Aorta (tissue), 5 donors: ENCODE measurements around the gene FBXO31. TPM values are rescaled to one million over a fixed set of nuclear protein-coding genes. Genes with fewer than 3 reads are reported as not detected.
A peak's percentile ranks its signal among the peaks of the same experiment; 100 is the strongest.

Experiments
- ATAC-seq: fragments of 200-7000 bp; cut with Tn5 transposase; one replicate; pipeline ENCODE4 v1.9.1; 2022; ENCODE audit warnings: moderate library complexity; ENCODE audit not compliant: low FRiP score
- DNase-seq, 2 donors: peaks; one replicate each; pipeline ENCODE4 v3.0.0-alpha.2; 2020
- H3K27ac ChIP-seq, 2 donors: one replicate each; pipeline ENCODE4 v1.5.1; 2013; ENCODE audit warnings: low read length in 2 of 2, mild to moderate bottlenecking in 2 of 2, moderate library complexity in 2 of 2, control low read depth in 1 of 2, inconsistent platforms in 1 of 2, low read depth in 1 of 2
- H3K27me3 ChIP-seq, 2 donors: one replicate each; pipeline ENCODE4 v1.6.1; 2013; ENCODE audit warnings: control low read depth in 1 of 2, low read length in 1 of 2, mild to moderate bottlenecking in 1 of 2, moderate library complexity in 1 of 2; ENCODE audit not compliant: insufficient read depth in 2 of 2, control insufficient read depth in 1 of 2
- H3K36me3 ChIP-seq, 2 donors: one replicate each; pipeline ENCODE4 v1.6.1; 2013; ENCODE audit warnings: control low read depth in 1 of 2, low read length in 1 of 2, mild to moderate bottlenecking in 1 of 2; ENCODE audit not compliant: insufficient read depth in 2 of 2, control insufficient read depth in 1 of 2
- H3K4me1 ChIP-seq, 2 donors: one replicate each; pipeline ENCODE4 v1.6.1; 2013; ENCODE audit warnings: low read length in 2 of 2, control low read depth in 1 of 2, mild to moderate bottlenecking in 1 of 2, moderate library complexity in 1 of 2; ENCODE audit not compliant: insufficient read depth in 2 of 2, control insufficient read depth in 1 of 2
- H3K4me3 ChIP-seq, 2 donors: one replicate each; pipeline ENCODE4 v1.5.1; 2013; ENCODE audit warnings: low read length in 2 of 2, control low read depth in 1 of 2, mild to moderate bottlenecking in 1 of 2
- H3K9me3 ChIP-seq: one replicate; pipeline ENCODE4 v1.6.1; 2013; ENCODE audit warnings: mild to moderate bottlenecking, low read length; ENCODE audit not compliant: control insufficient read depth
- WGBS, 2 donors: extraction: QIAGEN DNeasy Blood & Tissue Kit; methylation state at CpG; one replicate each; pipeline ENCODE4 v1.1.7; 2013; 5-methylcytosine and 5-hydroxymethylcytosine counted together
- intact Hi-C, 2 donors: fragments of 100-400 bp; cut with DNase I; formaldehyde crosslinking; loops; one replicate each; pipeline versions ENCODE4 v1.14.2 to v1.15.0; 2022
- polyA plus RNA-seq, 2 donors: library from polyadenylated mRNA; stranded (reverse); fragments of 200-250 nt; gene quantifications; one replicate each; pipeline ENCODE4 v1.2.3, GENCODE V29; 2013
- total RNA-seq, 2 donors: library from RNA; stranded (reverse); fragmentation: NEBNext Ultra II Directional; extraction: Animal tissue kit (Norgen Biotek cat#: 25700); gene quantifications; one replicate each; pipeline ENCODE4 v1.2.1, GENCODE V29; 2021
- donor health status: healthy with polysubstance abuse.
- donor health status: Bipolar disorder and iron deficiency.
- donor health status: DM: no; HTN: no; CAD: no.
- donor health status: DM: no; HTN: no; CAD: no.
- donor health status: DM: yes; HTN: yes; CAD: no.

The FBXO31 gene
- total and polyA plus RNA-seq, 4 donors: 6.0 to 57.9 (median 41.1) TPM

- Histone ChIP-seq H3K4me3 (no peak overlapping the region), H3K27me3 (no peaks in the 10 kb centered on the region), H3K9me3 (no peaks in the 10 kb centered on the region), H3K27ac (no peak overlapping the region), H3K36me3 (peaks cover 0 to 10% of the 10 kb centered on the region in 2 donors), H3K4me1 (no peaks in the 10 kb centered on the region)
- intact Hi-C loops: no loop called here
- DNase-seq (no peak), ATAC-seq (peak; percentile 26)
- WGBS, 2 donors: 91 to 92% methylated on average over 27 of the region's 27 CpGs
Measured at GRCh38 chr16:87412996-87413421, 29.4 kb upstream of the FBXO31 start.

GRCh38 chr16:87412371-87412995, 28.9 kb upstream of the FBXO31 start:
- 87 to 89% methylated on average over 31 of the region's 31 CpGs for WGBS, 2 donors
- Histone ChIP-seq H3K27ac (no peak overlapping the region), H3K27me3 (no peaks in the 10 kb centered on the region), H3K36me3 (peaks cover 0 to 12% of the 10 kb centered on the region in 2 donors), H3K4me1 (no peaks in the 10 kb centered on the region), H3K4me3 (no peak overlapping the region), H3K9me3 (no peaks in the 10 kb centered on the region)
- intact Hi-C loops: no loop called here
- DNase-seq (no peak), ATAC-seq (no peak)

GRCh38 chr16:87411375-87412271, 28.0 kb upstream of the FBXO31 start:
- peaks cover 0 to 12% of the 10 kb centered on the region in 2 donors for H3K36me3 ChIP-seq
- no peaks in the 10 kb centered on the region for H3K27me3 ChIP-seq
- WGBS, 2 donors: 90 to 92% methylated on average over 49 of the region's 49 CpGs
- H3K4me3 ChIP-seq: no peak overlapping the region
- H3K4me1 ChIP-seq: no peaks in the 10 kb centered on the region
- no peak for ATAC-seq
- intact Hi-C loops: no loop called here
- no peak for DNase-seq
- no peak overlapping the region for H3K27ac ChIP-seq
- H3K9me3 ChIP-seq: no peaks in the 10 kb centered on the region

- no peak for ATAC-seq
- peaks cover 0 to 12% of the 10 kb centered on the region in 2 donors for H3K36me3 ChIP-seq
- WGBS, 2 donors: 82 to 83% methylated on average over 14 of the region's 14 CpGs
Measured at GRCh38 chr16:87410968-87411367, 27.4 kb upstream of the FBXO31 start.

GRCh38 chr16:87410530-87410929, 27.0 kb upstream of the FBXO31 start:
- intact Hi-C loops: no loop called here
- ATAC-seq: no peak

More at GRCh38 chr16:87410968-87411367, 27.4 kb upstream of the FBXO31 start:
- H3K9me3 ChIP-seq: no peaks in the 10 kb centered on the region
- no peaks in the 10 kb centered on the region for H3K27me3 ChIP-seq
- intact Hi-C loops: no loop called here
- no peaks in the 10 kb centered on the region for H3K4me1 ChIP-seq
- DNase-seq: no peak
- H3K27ac ChIP-seq: no peak overlapping the region
- no peak overlapping the region for H3K4me3 ChIP-seq

GRCh38 chr16:87409781-87410180, 26.2 kb upstream of the FBXO31 start:
- Histone ChIP-seq H3K27me3 (no peaks in the 10 kb centered on the region), H3K27ac (no peak overlapping the region), H3K4me3 (no peak overlapping the region), H3K9me3 (no peaks in the 10 kb centered on the region), H3K4me1 (no peaks in the 10 kb centered on the region), H3K36me3 (peaks cover 3 to 14% of the 10 kb centered on the region in 2 donors)
- intact Hi-C loops: no loop called here
- ATAC-seq: no peak
- WGBS, 2 donors: 93 to 94% methylated on average over 13 of the region's 13 CpGs
- DNase-seq: no peak

More at GRCh38 chr16:87410530-87410929, 27.0 kb upstream of the FBXO31 start:
- Histone ChIP-seq H3K9me3 (no peaks in the 10 kb centered on the region), H3K4me3 (no peak overlapping the region), H3K27me3 (no peaks in the 10 kb centered on the region), H3K36me3 (peaks cover 0 to 12% of the 10 kb centered on the region in 2 donors), H3K4me1 (no peaks in the 10 kb centered on the region), H3K27ac (no peak overlapping the region)
- DNase-seq: no peak
- 90 to 92% methylated on average over 11 of the region's 11 CpGs for WGBS, 2 donors

GRCh38 chr16:87409153-87409552, 25.6 kb upstream of the FBXO31 start:
- no peaks in the 10 kb centered on the region for H3K4me1 ChIP-seq
- ATAC-seq (no peak), DNase-seq (no peak)
- no peaks in the 10 kb centered on the region for H3K9me3 ChIP-seq
- H3K36me3 ChIP-seq: peaks cover 3 to 12% of the 10 kb centered on the region in 2 donors
- H3K27ac ChIP-seq: no peak overlapping the region
- H3K4me3 ChIP-seq: no peak overlapping the region
- 89% methylated on average over 13 of the region's 13 CpGs for WGBS, 2 donors
- H3K27me3 ChIP-seq: no peaks in the 10 kb centered on the region
- intact Hi-C loops: no loop called here

GRCh38 chr16:87407511-87408112, 24.0 kb upstream of the FBXO31 start:
- intact Hi-C loops: no loop called here
- WGBS, 2 donors: 88 to 91% methylated on average over 26 of the region's 26 CpGs
- Histone ChIP-seq H3K9me3 (no peaks in the 10 kb centered on the region), H3K36me3 (peaks cover 7 to 12% of the 10 kb centered on the region in 2 donors), H3K27me3 (no peaks in the 10 kb centered on the region), H3K4me1 (no peaks in the 10 kb centered on the region), H3K27ac (no peak overlapping the region), H3K4me3 (no peak overlapping the region)
- ATAC-seq (peak; percentile 52), DNase-seq (no peak)
